DND-41 (cell line): ENCODE measurements around the gene CRYBG1.

Source experiments
- EZH2 ChIP-seq: IDR thresholded peaks from 3 replicates; pipeline ENCODE4 v1.6.1; 2012; ENCODE audit warnings: borderline replicate concordance, low read depth, mild to moderate bottlenecking, moderate library complexity, low read length, inconsistent platforms; ENCODE audit not compliant: severe bottlenecking
- TF ChIP-seq, protein P1 (sequence below): IDR thresholded peaks from 2 replicates; pipeline ENCODE4 v1.5.1; 2012; ENCODE audit warnings: borderline replicate concordance, low read length, moderate library complexity, mild to moderate bottlenecking; ENCODE audit not compliant: poor library complexity, severe bottlenecking; ENCODE audit errors: extremely low read depth

DNA sequence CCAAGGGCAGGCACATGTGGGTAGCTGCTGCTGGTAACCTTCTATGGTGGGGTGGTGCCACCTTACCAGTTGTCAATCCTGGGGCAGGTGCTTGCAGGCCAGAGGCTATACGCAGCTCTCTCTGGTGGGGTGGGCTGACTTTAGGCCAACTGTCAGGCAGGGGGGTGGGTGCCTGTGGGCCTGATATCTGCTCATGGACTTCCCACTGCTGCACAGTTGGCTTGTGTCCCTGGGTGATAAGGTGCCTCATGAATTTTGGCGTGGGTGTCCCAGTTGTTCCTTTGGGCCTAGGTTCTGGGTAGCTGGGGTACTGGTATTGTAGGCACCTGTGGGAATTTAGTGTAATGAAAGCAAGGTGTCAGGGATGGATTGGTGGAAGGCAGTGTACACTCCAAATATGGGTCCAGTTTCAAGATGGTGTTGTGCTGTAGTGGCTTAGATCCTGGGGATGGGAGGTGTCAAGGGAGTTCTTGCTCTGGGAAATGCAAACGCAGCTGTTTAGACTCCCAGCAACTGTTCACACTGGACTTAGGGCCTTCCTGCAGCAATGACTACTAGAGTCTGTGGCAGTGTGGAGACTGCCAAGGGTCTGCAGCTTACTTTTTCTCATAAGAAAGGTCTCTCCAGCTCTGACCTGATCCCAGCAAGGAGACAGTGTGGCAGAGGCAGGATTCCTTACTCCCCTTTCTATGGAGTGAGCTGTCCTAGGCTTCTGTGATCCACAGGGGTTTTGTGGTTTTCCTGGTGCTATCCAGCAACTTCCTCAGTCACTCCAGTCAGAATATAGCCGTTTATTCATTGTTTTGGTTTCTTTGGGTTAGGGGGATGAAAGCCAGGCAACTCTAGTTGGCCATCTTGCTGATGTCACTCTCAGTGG, 128.2 kb downstream of the CRYBG1 start:
- TF ChIP-seq, protein P1, sequence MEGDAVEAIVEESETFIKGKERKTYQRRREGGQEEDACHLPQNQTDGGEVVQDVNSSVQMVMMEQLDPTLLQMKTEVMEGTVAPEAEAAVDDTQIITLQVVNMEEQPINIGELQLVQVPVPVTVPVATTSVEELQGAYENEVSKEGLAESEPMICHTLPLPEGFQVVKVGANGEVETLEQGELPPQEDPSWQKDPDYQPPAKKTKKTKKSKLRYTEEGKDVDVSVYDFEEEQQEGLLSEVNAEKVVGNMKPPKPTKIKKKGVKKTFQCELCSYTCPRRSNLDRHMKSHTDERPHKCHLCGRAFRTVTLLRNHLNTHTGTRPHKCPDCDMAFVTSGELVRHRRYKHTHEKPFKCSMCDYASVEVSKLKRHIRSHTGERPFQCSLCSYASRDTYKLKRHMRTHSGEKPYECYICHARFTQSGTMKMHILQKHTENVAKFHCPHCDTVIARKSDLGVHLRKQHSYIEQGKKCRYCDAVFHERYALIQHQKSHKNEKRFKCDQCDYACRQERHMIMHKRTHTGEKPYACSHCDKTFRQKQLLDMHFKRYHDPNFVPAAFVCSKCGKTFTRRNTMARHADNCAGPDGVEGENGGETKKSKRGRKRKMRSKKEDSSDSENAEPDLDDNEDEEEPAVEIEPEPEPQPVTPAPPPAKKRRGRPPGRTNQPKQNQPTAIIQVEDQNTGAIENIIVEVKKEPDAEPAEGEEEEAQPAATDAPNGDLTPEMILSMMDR = no peak
- TF ChIP-seq EZH2 = no peak
